Activated T-helper 1 cell treated with Interleukin-2 at 50 U/mL for 16 hours (primary cell): ENCODE data around the gene ZNF700.
"Not testable (repeated sequence)": the region's sequence is repeated elsewhere in the genome, so short reads cannot be mapped to it uniquely, and the experiment has no call there.

ENCODE experiments used
- DNase-seq: peaks from one replicate; pipeline ENCODE4 v3.0.0-alpha.2; 2020; ENCODE audit warnings: low read depth

Gene ZNF700

DNA sequence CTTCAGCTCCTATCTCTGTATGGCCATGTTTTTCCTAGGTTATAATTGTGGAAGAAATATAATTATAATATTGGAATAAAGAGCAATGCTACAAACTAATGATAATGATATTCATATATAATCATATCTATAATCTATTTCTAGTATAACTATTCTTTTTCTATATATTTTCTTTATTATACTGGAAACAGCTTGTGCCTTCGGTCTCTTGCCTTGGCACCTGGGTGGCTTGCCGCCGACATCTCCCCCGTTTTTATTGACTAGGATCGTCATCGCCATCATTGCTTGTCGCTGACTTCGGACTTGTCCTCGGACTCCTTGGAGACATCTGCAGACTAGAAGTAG lies 64.2 kb downstream of the ZNF700 start:
- no peak for DNase-seq

DNA sequence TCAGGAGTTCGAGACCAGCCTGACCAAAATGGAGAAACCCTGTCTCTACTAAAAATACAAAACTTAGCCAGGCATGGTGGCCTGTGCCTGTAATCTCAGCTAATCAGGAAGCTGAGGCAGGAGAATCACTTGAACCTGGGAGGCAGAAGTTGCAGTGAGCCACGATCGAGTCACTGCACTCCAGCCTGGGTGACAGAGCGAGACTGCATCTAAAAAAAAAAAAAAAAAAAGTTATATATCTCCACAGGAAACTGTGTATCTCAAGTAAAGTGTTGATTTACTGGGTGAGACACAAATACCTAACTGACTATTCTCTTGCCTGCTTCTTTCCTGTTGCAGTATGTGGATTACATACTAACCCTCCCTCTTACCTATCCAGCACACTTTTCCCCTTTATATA lies 67.0 kb downstream of the ZNF700 start:
- DNase-seq: not testable (repeated sequence)

DNA sequence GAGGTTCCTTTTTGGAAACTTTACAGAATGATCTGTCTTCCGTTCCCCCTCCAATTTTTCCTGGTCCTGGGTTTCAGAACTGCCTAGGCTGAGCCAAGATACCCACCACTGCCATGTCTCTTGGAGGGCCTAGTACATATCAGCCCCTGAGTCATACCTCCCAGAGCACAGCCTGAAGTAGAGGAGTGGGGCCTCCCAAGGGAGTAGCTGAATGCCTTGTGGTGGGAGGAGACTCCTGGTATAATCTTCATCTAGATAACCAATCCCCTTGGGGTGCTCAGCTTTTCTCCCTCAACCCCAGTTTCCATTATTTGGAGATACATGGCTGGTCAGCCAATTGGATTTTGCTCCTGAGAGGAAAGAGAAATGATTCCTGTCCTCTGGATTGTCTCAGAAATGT lies 70.3 kb downstream of the ZNF700 start:
- no peak for DNase-seq
